ENCODE data around the gene NFIA.

GRCh38 chr1:61372944-61373343 lies 290.6 kb downstream of the NFIA start:
- TF ChIP-seq POLR2AphosphoS5 (IDR thresholded peaks at IDR 0.05; ENCODE audit: low read depth, low read length), result no peak
- no peak for TF ChIP-seq POLR2A (IDR thresholded peaks at IDR 0.05; ENCODE audit: low read depth, low read length)
- TF ChIP-seq PAX5 (IDR thresholded peaks at IDR 0.05; ENCODE audit: insufficient read depth, low read length, severe bottlenecking), result no peak
- TF ChIP-seq TAF1 (IDR thresholded peaks at IDR 0.05; ENCODE audit: low read depth, low read length), result no peak
- no peak for TF ChIP-seq SPI1 (IDR thresholded peaks at IDR 0.05; ENCODE audit: low read depth, low read length)

Measured in GM12891 (cell line).